KMS-11 (cell line): Measurements from ENCODE around the gene APOL6.

Experiments used
- H2AFZ ChIP-seq: fragments of 200-600 bp; sonication (generic); 2 replicates; pipeline ENCODE4 v1.6.1; 2016; ENCODE audit warnings: antibody characterized with exemption, mixed run types, low read depth
- H3K27ac ChIP-seq: fragments of 200-600 bp; sonication (generic); 2 replicates; pipeline ENCODE4 v1.6.1; 2016; ENCODE audit warnings: mild to moderate bottlenecking, mixed run types
- H3K27me3 ChIP-seq: fragments of 200-600 bp; sonication (generic); 2 replicates; pipeline ENCODE4 v1.6.1; 2017; ENCODE audit warnings: mild to moderate bottlenecking, low read depth, mixed run types, moderate library complexity; ENCODE audit not compliant: insufficient read depth
- H3K36me3 ChIP-seq: fragments of 200-600 bp; sonication (generic); 2 replicates; pipeline ENCODE4 v1.6.1; 2017; ENCODE audit warnings: mild to moderate bottlenecking, mixed run types; ENCODE audit not compliant: insufficient read depth
- H3K4me1 ChIP-seq: fragments of 200-600 bp; sonication (generic); 2 replicates; pipeline ENCODE4 v1.6.1; 2016; ENCODE audit warnings: mild to moderate bottlenecking, low read depth, mixed run types; ENCODE audit not compliant: poor library complexity, severe bottlenecking
- H3K4me2 ChIP-seq: fragments of 200-600 bp; sonication (generic); 2 replicates; pipeline ENCODE4 v1.7.0; 2016; ENCODE audit warnings: mild to moderate bottlenecking, mixed run types
- H3K4me3 ChIP-seq: fragments of 200-600 bp; sonication (generic); IDR thresholded peaks from 2 replicates; pipeline ENCODE4 v1.6.1; 2017; ENCODE audit warnings: low read depth, low read length, mixed read lengths; ENCODE audit not compliant: insufficient read depth
- H3K79me2 ChIP-seq: fragments of 200-600 bp; sonication (generic); 2 replicates; pipeline ENCODE4 v1.6.1; 2016; ENCODE audit warnings: low read depth, mixed run types; ENCODE audit not compliant: insufficient read depth
- H3K9ac ChIP-seq: fragments of 200-600 bp; sonication (generic); 2 replicates; pipeline ENCODE4 v1.6.1; 2016; ENCODE audit warnings: mild to moderate bottlenecking, mixed run types
- H4K20me1 ChIP-seq: fragments of 200-600 bp; sonication (generic); 2 replicates; pipeline ENCODE4 v1.6.1; 2016; ENCODE audit warnings: mild to moderate bottlenecking, mixed run types; ENCODE audit not compliant: insufficient read depth
- TF ChIP-seq, protein P1 (sequence below): fragments of 200-600 bp; sonication (generic); conservative IDR thresholded peaks from 2 replicates; pipeline ENCODE4 v1.6.1; 2017; ENCODE audit warnings: low read depth, mild to moderate bottlenecking, antibody characterized with exemption, low read length, moderate library complexity, mixed read lengths

The APOL6 gene

GRCh38 chr22:35685731-35686130 lies 37.5 kb downstream of the APOL6 start:
- Histone ChIP-seq H3K9ac (no peak overlapping the region), H2AFZ (no peak overlapping the region), H3K79me2 (no peaks in the 10 kb centered on the region)

GRCh38 chr22:35686298-35686697 lies 38.1 kb downstream of the APOL6 start:
- no peaks in the 10 kb centered on the region for H3K79me2 ChIP-seq
- H3K4me1 ChIP-seq: no peaks in the 10 kb centered on the region
- no peak overlapping the region for H3K9ac ChIP-seq
- H3K36me3 ChIP-seq: no peaks in the 10 kb centered on the region
- no peak overlapping the region for H2AFZ ChIP-seq
- no peaks in the 10 kb centered on the region for H4K20me1 ChIP-seq
- no peaks in the 10 kb centered on the region for H3K27me3 ChIP-seq
- H3K4me3 ChIP-seq: no peak overlapping the region
- H3K27ac ChIP-seq: no peak overlapping the region
- TF ChIP-seq, protein P1, sequence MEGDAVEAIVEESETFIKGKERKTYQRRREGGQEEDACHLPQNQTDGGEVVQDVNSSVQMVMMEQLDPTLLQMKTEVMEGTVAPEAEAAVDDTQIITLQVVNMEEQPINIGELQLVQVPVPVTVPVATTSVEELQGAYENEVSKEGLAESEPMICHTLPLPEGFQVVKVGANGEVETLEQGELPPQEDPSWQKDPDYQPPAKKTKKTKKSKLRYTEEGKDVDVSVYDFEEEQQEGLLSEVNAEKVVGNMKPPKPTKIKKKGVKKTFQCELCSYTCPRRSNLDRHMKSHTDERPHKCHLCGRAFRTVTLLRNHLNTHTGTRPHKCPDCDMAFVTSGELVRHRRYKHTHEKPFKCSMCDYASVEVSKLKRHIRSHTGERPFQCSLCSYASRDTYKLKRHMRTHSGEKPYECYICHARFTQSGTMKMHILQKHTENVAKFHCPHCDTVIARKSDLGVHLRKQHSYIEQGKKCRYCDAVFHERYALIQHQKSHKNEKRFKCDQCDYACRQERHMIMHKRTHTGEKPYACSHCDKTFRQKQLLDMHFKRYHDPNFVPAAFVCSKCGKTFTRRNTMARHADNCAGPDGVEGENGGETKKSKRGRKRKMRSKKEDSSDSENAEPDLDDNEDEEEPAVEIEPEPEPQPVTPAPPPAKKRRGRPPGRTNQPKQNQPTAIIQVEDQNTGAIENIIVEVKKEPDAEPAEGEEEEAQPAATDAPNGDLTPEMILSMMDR: no peak
- H3K4me2 ChIP-seq: no peak overlapping the region

More at GRCh38 chr22:35685731-35686130, 37.5 kb downstream of the APOL6 start:
- H3K4me3 ChIP-seq: no peak overlapping the region
- no peaks in the 10 kb centered on the region for H3K36me3 ChIP-seq
- no peak overlapping the region for H3K27ac ChIP-seq
- H4K20me1 ChIP-seq: no peaks in the 10 kb centered on the region
- no peak overlapping the region for H3K4me2 ChIP-seq
- TF ChIP-seq, protein P1: no peak
- H3K4me1 ChIP-seq: no peaks in the 10 kb centered on the region
- H3K27me3 ChIP-seq: no peaks in the 10 kb centered on the region

GRCh38 chr22:35687461-35687860 lies 39.2 kb downstream of the APOL6 start:
- H3K36me3 ChIP-seq: no peaks in the 10 kb centered on the region
- no peaks in the 10 kb centered on the region for H3K4me1 ChIP-seq
- H3K4me3 ChIP-seq: no peak overlapping the region
- H4K20me1 ChIP-seq: no peaks in the 10 kb centered on the region
- H2AFZ ChIP-seq: no peak overlapping the region
- H3K27ac ChIP-seq: no peak overlapping the region
- H3K79me2 ChIP-seq: no peaks in the 10 kb centered on the region
- H3K27me3 ChIP-seq: no peaks in the 10 kb centered on the region
- TF ChIP-seq, protein P1: no peak
- no peak overlapping the region for H3K9ac ChIP-seq
- H3K4me2 ChIP-seq: no peak overlapping the region

GRCh38 chr22:35688913-35689675 lies 40.8 kb downstream of the APOL6 start:
- no peaks in the 10 kb centered on the region for H3K27me3 ChIP-seq
- H3K27ac ChIP-seq: no peak overlapping the region
- no peaks in the 10 kb centered on the region for H3K79me2 ChIP-seq
- TF ChIP-seq, protein P1: no peak
- H3K4me1 ChIP-seq: no peaks in the 10 kb centered on the region
- H4K20me1 ChIP-seq: no peaks in the 10 kb centered on the region
- no peak overlapping the region for H2AFZ ChIP-seq
- H3K4me3 ChIP-seq: no peak overlapping the region
- no peak overlapping the region for H3K9ac ChIP-seq
- H3K4me2 ChIP-seq: no peak overlapping the region
- no peaks in the 10 kb centered on the region for H3K36me3 ChIP-seq
